HEK293 (cell line): ENCODE results near the gene AXIN1.
A peak's percentile ranks its signal among the peaks of the same experiment; 100 is the strongest.

Experiments
- CTCF ChIA-PET: fragments of 350-600 bp; formaldehyde crosslinking; extraction: SDS; loops from one replicate; lab custom pipeline; 2021; ENCODE audit warnings: antibody characterized with exemption; lab: Yijun Ruan, JAX
- POLR2A ChIA-PET: fragments of 300-600 bp; formaldehyde crosslinking; extraction: SDS; loops from one replicate; lab custom pipeline; 2020; ENCODE audit warnings: antibody characterized with exemption, inconsistent platforms; lab: Yijun Ruan, JAX
- H3K27ac ChIP-seq: fragments of 200-500 bp; sonication (Bioruptor generic); 2 replicates; pipeline ENCODE4 v1.5.1; 2014; ENCODE audit warnings: low read depth, low read length, control low read depth, inconsistent platforms; ENCODE audit errors: extremely low read depth
- H3K36me3 ChIP-seq, 2 experiments: fragments of 200-500 bp in 1 of 2; sonication (Bioruptor generic) in 1 of 2; 1 replicate in 1 of 2; 2 replicates in 1 of 2; pipeline ENCODE4 v1.5.1; 2014 to 2017; ENCODE audit warnings: inconsistent platforms in 2 of 2, low read length in 2 of 2; ENCODE audit not compliant: control insufficient read depth in 2 of 2, insufficient read depth in 1 of 2
- H3K4me1 ChIP-seq: fragments of 200-500 bp; sonication (Bioruptor generic); 2 replicates; pipeline ENCODE4 v1.5.1; 2014; ENCODE audit warnings: mild to moderate bottlenecking, low read length, inconsistent platforms; ENCODE audit not compliant: control insufficient read depth, insufficient read depth
- H3K4me3 ChIP-seq: 2 replicates; pipeline ENCODE4 v1.5.1; 2011; ENCODE audit warnings: low read depth, mild to moderate bottlenecking, control low read depth, low read length, moderate library complexity
- H3K9me3 ChIP-seq: fragments of 200-500 bp; sonication (Bioruptor generic); 2 replicates; pipeline ENCODE4 v1.5.1; 2014; ENCODE audit warnings: low read depth, low read length, inconsistent platforms; ENCODE audit not compliant: control insufficient read depth, insufficient read depth
- GLIS1 ChIP-seq: fragments of 450-650 bp; formaldehyde crosslinking; IDR thresholded peaks from 2 replicates; pipeline ENCODE4 v1.5.1; 2016; ENCODE audit warnings: missing biosample characterization, missing genetic modification characterization
- IKZF3 ChIP-seq: fragments of 450-650 bp; IDR thresholded peaks from 2 replicates; pipeline ENCODE4 v1.5.0; 2018; ENCODE audit warnings: missing biosample characterization, mild to moderate bottlenecking, missing genetic modification characterization, moderate library complexity
- KLF1 ChIP-seq: fragments of 450-650 bp; formaldehyde crosslinking; IDR thresholded peaks from 2 replicates; pipeline ENCODE4 v1.5.1; 2016; ENCODE audit warnings: missing biosample characterization, missing genetic modification characterization
- KLF9 ChIP-seq: fragments of 450-650 bp; formaldehyde crosslinking; IDR thresholded peaks from 2 replicates; pipeline ENCODE4 v1.5.1; 2016; ENCODE audit warnings: missing biosample characterization, missing genetic modification characterization, low read depth
- SCRT1 ChIP-seq: fragments of 450-650 bp; formaldehyde crosslinking; IDR thresholded peaks from 2 replicates; pipeline ENCODE4 v1.5.1; 2016; ENCODE audit warnings: missing biosample characterization, missing genetic modification characterization, borderline replicate concordance
- SCRT2 ChIP-seq: fragments of 450-650 bp; formaldehyde crosslinking; IDR thresholded peaks from 2 replicates; pipeline ENCODE4 v1.5.1; 2016; ENCODE audit warnings: missing biosample characterization, missing genetic modification characterization
- SP7 ChIP-seq: fragments of 450-650 bp; formaldehyde crosslinking; IDR thresholded peaks from 2 replicates; pipeline ENCODE4 v1.5.1; 2016; ENCODE audit warnings: missing biosample characterization, missing genetic modification characterization
- ZBTB21 ChIP-seq: fragments of 450-650 bp; formaldehyde crosslinking; IDR thresholded peaks from 2 replicates; pipeline ENCODE4 v1.5.1; 2017; ENCODE audit warnings: missing biosample characterization, missing genetic modification characterization
- ZNF114 ChIP-seq: fragments of 450-650 bp; formaldehyde crosslinking; IDR thresholded peaks from 2 replicates; pipeline ENCODE4 v1.5.0; 2017; ENCODE audit warnings: missing biosample characterization, missing genetic modification characterization
- ZNF121 ChIP-seq: fragments of 450-650 bp; formaldehyde crosslinking; IDR thresholded peaks from 2 replicates; pipeline ENCODE4 v1.5.1; 2016; ENCODE audit warnings: missing biosample characterization, missing genetic modification characterization
- ZNF16 ChIP-seq: fragments of 450-650 bp; formaldehyde crosslinking; IDR thresholded peaks from 2 replicates; pipeline ENCODE4 v1.5.1; 2016; ENCODE audit warnings: low read depth, missing biosample characterization, missing genetic modification characterization
- ZNF223 ChIP-seq: fragments of 450-650 bp; formaldehyde crosslinking; IDR thresholded peaks from 2 replicates; pipeline ENCODE4 v1.5.1; 2016; ENCODE audit warnings: missing biosample characterization, missing genetic modification characterization
- ZNF416 ChIP-seq: fragments of 450-650 bp; formaldehyde crosslinking; IDR thresholded peaks from 2 replicates; pipeline ENCODE4 v1.5.1; 2016; ENCODE audit warnings: missing biosample characterization, missing genetic modification characterization
- ZNF501 ChIP-seq: fragments of 450-650 bp; formaldehyde crosslinking; IDR thresholded peaks from 2 replicates; pipeline ENCODE4 v1.5.1; 2016; ENCODE audit warnings: missing biosample characterization, missing genetic modification characterization
- ZNF530 ChIP-seq: fragments of 450-650 bp; formaldehyde crosslinking; IDR thresholded peaks from 2 replicates; pipeline ENCODE4 v1.5.1; 2016; ENCODE audit warnings: low read depth, missing biosample characterization, missing genetic modification characterization
- ZNF548 ChIP-seq: fragments of 450-650 bp; formaldehyde crosslinking; IDR thresholded peaks from 2 replicates; pipeline ENCODE4 v1.5.1; 2016; ENCODE audit warnings: missing biosample characterization, missing genetic modification characterization
- ZNF610 ChIP-seq: fragments of 450-650 bp; formaldehyde crosslinking; IDR thresholded peaks from 2 replicates; pipeline ENCODE4 v1.5.1; 2016; ENCODE audit warnings: missing biosample characterization, missing genetic modification characterization, borderline replicate concordance
- ZNF830 ChIP-seq: fragments of 450-650 bp; IDR thresholded peaks from 2 replicates; pipeline ENCODE4 v1.5.0; 2018; ENCODE audit warnings: missing biosample characterization, missing genetic modification characterization, low read depth, mild to moderate bottlenecking, moderate library complexity
- TF ChIP-seq, protein P1 (sequence below): fragments of 450-650 bp; formaldehyde crosslinking; IDR thresholded peaks from 2 replicates; pipeline ENCODE4 v1.5.1; 2016; ENCODE audit warnings: missing biosample characterization, missing genetic modification characterization
- TF ChIP-seq, protein P2 (sequence below): fragments of 450-650 bp; formaldehyde crosslinking; IDR thresholded peaks from 2 replicates; pipeline ENCODE4 v1.5.1; 2016; ENCODE audit warnings: missing biosample characterization, missing genetic modification characterization

Gene AXIN1

DNA sequence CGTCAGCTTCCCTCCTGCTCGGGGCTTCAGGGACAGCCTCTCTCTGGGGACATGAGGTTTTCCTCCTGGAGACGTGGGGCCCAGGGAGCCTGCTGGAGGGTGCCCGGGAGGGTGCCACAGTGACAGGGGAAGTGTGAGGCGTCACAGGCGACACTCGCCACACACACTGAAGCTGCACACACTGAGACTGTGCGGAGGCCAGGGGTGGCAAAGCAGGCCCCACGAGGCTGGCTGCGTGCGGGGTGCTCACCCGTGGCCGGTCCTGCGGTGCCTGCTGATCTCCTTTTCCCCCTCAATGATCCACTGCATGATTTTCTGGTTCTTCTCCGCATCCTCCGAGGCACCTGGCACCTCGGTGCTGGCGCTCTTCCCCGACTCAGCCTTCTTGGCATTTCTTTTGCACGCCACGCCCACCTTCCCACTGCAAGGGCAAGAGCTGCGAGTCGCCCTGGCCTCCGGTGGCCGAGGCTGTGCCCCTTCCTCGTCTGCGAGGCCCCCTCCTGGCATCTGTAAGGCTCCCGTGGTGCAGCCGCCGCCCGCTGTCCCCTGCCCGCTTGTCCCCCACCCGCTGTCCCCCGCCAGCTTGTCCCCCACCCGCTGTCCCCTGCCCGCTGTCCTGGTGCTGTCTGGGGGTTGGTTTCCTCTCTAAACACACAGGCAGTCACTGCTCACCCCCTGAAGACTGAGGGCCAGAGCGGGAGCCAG is 55.6 kb downstream of the AXIN1 start:
- POLR2A ChIA-PET, result no interaction called here

GRCh38 chr16:296276-296675 is 56.2 kb downstream of the AXIN1 start:
- ChIA-PET POLR2A (no interaction called here), CTCF (no interaction called here)
- TF ChIP-seq GLIS1 (tag by site-specific recombination) (peak; percentile 30; the same call in 1 of the 2 replicates), IKZF3 (tag by site-specific recombination) (no peak)
- Histone ChIP-seq H3K36me3 (peaks cover 0 to 44% of the 10 kb centered on the region in 2 experiments; a peak in 2 of 3 replicates), H3K9me3 (no peaks in the 10 kb centered on the region), H3K4me3 (no peak overlapping the region), H3K27ac (no peak overlapping the region), H3K4me1 (no peaks in the 10 kb centered on the region)

More for the DNA sequence above, 55.6 kb downstream of the AXIN1 start:
- Histone ChIP-seq H3K4me3 (no peak overlapping the region), H3K36me3 (peaks cover 0 to 42% of the 10 kb centered on the region in 2 experiments; a peak in 2 of 3 replicates), H3K27ac (no peak overlapping the region), H3K9me3 (no peaks in the 10 kb centered on the region), H3K4me1 (no peaks in the 10 kb centered on the region)
- TF ChIP-seq ZNF830, result no peak
- TF ChIP-seq, protein P1, sequence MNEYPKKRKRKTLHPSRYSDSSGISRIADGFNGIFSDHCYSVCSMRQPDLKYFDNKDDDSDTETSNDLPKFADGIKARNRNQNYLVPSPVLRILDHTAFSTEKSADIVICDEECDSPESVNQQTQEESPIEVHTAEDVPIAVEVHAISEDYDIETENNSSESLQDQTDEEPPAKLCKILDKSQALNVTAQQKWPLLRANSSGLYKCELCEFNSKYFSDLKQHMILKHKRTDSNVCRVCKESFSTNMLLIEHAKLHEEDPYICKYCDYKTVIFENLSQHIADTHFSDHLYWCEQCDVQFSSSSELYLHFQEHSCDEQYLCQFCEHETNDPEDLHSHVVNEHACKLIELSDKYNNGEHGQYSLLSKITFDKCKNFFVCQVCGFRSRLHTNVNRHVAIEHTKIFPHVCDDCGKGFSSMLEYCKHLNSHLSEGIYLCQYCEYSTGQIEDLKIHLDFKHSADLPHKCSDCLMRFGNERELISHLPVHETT (tag by site-specific recombination), result no peak
- no peak for TF ChIP-seq KLF1 (tag by site-specific recombination)
- peak; percentile 54; the same call in 1 of the 2 replicates for TF ChIP-seq KLF9
- TF ChIP-seq ZNF501, result no peak
- CTCF ChIA-PET, result no interaction called here

- Histone ChIP-seq H3K4me3 (no peak overlapping the region), H3K27ac (no peak overlapping the region), H3K9me3 (no peaks in the 10 kb centered on the region), H3K36me3 (peaks cover 0 to 70% of the 10 kb centered on the region in 2 experiments; a peak in 2 of 3 replicates), H3K4me1 (no peaks in the 10 kb centered on the region)
- CTCF ChIA-PET, result interaction anchor here (0.6 to 0.7 kb wide), 2 partner anchors 46 to 194 kb away, joined by 3 to 4 read pairs; no protein-coding TSS in a partner anchor
- POLR2A ChIA-PET, result no interaction called here
- TF ChIP-seq ZBTB21 (tag by site-specific recombination), result no peak
- TF ChIP-seq SCRT2 (tag by site-specific recombination), result no peak
- TF ChIP-seq, protein P2, sequence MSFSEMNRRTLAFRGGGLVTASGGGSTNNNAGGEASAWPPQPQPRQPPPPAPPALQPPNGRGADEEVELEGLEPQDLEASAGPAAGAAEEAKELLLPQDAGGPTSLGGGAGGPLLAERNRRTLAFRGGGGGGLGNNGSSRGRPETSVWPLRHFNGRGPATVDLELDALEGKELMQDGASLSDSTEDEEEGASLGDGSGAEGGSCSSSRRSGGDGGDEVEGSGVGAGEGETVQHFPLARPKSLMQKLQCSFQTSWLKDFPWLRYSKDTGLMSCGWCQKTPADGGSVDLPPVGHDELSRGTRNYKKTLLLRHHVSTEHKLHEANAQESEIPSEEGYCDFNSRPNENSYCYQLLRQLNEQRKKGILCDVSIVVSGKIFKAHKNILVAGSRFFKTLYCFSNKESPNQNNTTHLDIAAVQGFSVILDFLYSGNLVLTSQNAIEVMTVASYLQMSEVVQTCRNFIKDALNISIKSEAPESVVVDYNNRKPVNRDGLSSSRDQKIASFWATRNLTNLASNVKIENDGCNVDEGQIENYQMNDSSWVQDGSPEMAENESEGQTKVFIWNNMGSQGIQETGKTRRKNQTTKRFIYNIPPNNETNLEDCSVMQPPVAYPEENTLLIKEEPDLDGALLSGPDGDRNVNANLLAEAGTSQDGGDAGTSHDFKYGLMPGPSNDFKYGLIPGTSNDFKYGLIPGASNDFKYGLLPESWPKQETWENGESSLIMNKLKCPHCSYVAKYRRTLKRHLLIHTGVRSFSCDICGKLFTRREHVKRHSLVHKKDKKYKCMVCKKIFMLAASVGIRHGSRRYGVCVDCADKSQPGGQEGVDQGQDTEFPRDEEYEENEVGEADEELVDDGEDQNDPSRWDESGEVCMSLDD (tag by site-specific recombination), result no peak
- TF ChIP-seq ZNF610, result no peak
- TF ChIP-seq ZNF223 (tag by site-specific recombination), result no peak
- TF ChIP-seq ZNF16, result no peak
- TF ChIP-seq ZNF114 (tag by site-specific recombination), result no peak
- no peak for TF ChIP-seq ZNF416 (tag by site-specific recombination)
- no peak for TF ChIP-seq SCRT1 (tag by site-specific recombination)
- TF ChIP-seq ZNF530 (tag by site-specific recombination), result no peak
- TF ChIP-seq ZNF548 (tag by site-specific recombination), result no peak
- TF ChIP-seq SP7 (tag by site-specific recombination), result no peak
- TF ChIP-seq ZNF121 (tag by site-specific recombination), result no peak
Measured at GRCh38 chr16:293043-293775, 59.3 kb downstream of the AXIN1 start.
